Measurements from ENCODE around the gene CD8B2.
"Not testable (repeated sequence)": the region's sequence is repeated elsewhere in the genome, so short reads cannot be mapped to it uniquely, and the experiment has no call there.

Gene CD8B2

GRCh38 chr2:106553321-106553720 lies 66.2 kb downstream of the CD8B2 start:
- no peak for FAIRE-seq

- no peak for FAIRE-seq
These were observed 67.2 kb downstream of the CD8B2 start for GRCh38 chr2:106554411-106554810.

DNA sequence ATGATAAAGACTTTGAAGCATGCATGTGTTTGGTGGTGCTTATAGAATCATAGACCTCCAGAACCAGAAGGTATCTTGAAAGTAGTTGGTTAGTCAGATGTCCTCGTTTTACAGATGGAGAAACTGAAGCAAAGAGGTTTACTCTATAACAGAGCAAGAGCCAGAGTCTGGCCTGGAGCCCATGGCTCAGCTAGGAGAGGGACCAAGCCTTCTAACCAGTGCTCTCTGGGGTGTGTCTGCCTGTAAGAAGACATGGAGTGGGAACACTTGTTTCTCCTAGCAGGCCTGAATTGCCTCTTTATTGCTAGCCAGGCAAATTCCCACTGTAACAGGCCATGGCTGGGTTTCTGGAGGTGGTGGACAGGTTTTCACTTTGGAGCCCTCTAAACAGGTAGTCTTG lies 67.9 kb downstream of the CD8B2 start:
- no peak for FAIRE-seq

GRCh38 chr2:106559786-106560185 lies 72.6 kb downstream of the CD8B2 start:
- not testable (repeated sequence) for FAIRE-seq

GRCh38 chr2:106560773-106561172 lies 73.6 kb downstream of the CD8B2 start:
- no peak for FAIRE-seq

- no peak for FAIRE-seq
These were observed 74.2 kb downstream of the CD8B2 start for GRCh38 chr2:106561356-106561755.

GRCh38 chr2:106561803-106562202 lies 74.6 kb downstream of the CD8B2 start:
- FAIRE-seq, result no peak

DNA sequence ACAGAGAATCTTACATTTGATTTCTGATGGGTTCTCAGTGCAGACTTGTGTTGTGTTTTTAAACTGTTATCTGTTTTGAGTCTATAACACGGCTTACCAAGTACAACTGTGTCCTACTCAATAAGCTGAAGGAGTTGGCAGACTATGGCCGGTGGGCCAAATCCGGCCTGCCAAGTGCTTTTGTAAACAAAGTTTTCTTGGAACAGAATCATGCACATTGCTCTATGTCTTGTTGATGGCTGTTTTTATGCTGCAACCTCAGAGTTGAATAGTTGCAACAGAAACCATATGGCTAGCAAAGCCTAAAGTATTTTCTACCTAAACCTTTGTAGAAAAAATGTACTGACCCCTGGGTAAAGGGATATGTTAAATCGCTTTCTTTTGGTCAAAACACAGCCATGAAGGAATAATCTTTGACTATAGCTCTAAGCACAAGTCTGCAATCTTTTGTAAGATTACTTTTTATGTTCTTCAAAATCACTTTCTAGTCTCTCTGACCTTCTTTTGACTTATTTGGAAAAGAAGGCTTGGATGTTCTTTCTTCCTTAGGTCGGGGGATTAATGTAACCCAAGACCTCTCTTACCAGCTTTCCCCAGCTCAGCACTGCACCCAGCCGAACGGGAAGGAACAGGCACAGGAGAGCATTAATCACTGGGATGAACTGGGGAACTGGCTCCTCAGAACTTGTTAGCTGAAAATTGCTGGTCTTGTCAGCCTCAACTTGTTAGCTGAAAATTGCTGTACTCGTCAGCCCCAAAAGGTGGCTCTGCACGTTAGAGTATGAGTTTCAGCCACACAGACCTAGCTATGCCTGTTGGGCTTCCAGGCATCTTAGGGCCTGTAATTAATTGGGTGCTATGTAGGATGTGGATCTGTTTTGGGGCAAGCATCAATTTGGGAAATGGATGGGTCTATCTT lies 75.4 kb downstream of the CD8B2 start:
- FAIRE-seq, result no peak

GRCh38 chr2:106563195-106563594 lies 76.0 kb downstream of the CD8B2 start:
- no peak for FAIRE-seq

GRCh38 chr2:106565599-106565998 lies 78.4 kb downstream of the CD8B2 start:
- FAIRE-seq, result no peak

DNA sequence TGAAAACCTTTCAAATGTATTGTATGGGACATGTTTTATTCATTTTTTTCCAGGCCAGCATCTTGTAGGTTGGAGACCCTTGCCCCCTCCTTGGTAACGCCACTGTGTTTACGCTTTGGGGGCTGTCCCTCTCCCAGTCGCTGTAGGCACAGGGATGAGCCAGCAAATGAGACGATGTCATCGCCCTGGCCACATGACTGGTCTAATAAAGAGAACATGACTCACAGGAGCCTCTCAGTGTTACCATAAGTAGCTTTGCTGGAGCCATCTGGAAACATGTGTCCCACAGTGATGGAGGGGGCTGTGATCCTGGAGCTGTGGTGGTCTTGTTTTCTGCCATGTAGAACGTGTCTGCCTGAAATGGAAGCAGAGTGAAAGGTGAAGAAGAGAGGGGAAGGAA lies 78.9 kb downstream of the CD8B2 start:
- no peak for FAIRE-seq

DNA sequence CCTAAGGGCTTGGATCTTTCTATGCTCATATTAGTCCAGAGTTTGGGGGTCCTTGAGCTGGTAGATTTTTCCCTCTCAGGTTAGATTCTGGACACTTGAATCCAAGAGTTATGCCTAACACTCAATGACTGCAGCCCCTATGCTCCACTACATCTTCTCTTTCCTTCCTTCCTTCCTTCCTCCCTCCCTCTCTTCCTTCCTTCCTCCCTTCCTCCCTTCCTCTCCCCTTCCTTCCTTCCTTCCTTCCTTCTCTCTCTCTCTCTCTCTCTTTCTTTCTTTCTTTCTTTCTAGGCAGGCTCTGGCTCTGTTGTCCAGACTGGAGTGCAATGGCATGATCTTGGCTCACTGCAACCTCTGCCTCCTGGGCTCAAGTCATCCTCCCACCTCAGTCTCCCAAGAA lies 79.3 kb downstream of the CD8B2 start:
- FAIRE-seq, result not testable (repeated sequence)

DNA sequence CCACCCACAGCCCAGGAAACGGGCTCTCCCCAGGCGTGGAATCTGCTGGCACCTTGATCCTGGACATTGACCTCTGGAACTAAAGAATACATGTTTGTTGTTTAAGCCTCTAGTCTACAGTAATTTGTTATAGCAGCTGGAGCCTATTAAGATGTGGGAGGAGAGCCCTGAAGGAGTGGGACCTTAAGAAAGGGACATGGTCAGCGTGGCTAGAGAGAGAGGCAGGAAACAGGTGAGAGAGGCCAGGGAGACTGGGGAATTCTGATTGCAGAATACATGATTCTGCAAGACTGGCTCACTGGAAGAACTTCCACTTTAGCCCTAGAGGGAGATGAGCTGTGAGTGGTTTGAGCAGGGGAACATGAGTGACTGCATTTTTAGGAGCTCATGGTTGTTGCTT lies 83.2 kb downstream of the CD8B2 start:
- no peak for FAIRE-seq
